Gastrocnemius medialis (tissue), 4 donors: ENCODE results near the gene PDCD1LG2. TPM values are rescaled to one million over a fixed set of nuclear protein-coding genes. Genes with fewer than 3 reads are reported as not detected.

Source experiments
- ATAC-seq, 2 donors: fragments of 150-250 bp; one replicate each; pipeline ENCODE4 v1.9.1; 2016
- DNase-seq, 2 donors: peaks; one replicate each; pipeline ENCODE4 v3.0.0-alpha.2; 2019
- H3K27ac ChIP-seq, 4 donors: fragments of 200-600 bp; sonication (generic); 1 replicate in 1 of 4; 2 replicates in 3 of 4; pipeline ENCODE4 v1.5.1; 2016 to 2018; ENCODE audit warnings: mild to moderate bottlenecking in 2 of 4, moderate library complexity in 1 of 4
- H3K27me3 ChIP-seq, 3 donors: fragments of 200-600 bp; sonication (generic) in 2 of 3; 1 replicate in 1 of 3; 2 replicates in 2 of 3; pipeline versions ENCODE4 v1.5.1 to v1.6.0; 2016 to 2019; ENCODE audit warnings: mild to moderate bottlenecking in 1 of 3, moderate library complexity in 1 of 3
- H3K36me3 ChIP-seq, 2 donors: fragments of 200-600 bp; sonication (generic) in 1 of 2; one replicate each; pipeline ENCODE4 v1.5.1; 2017 to 2018
- H3K4me1 ChIP-seq, 2 donors: fragments of 200-600 bp; sonication (generic) in 1 of 2; one replicate each; pipeline ENCODE4 v1.5.1; 2016 to 2017; ENCODE audit warnings: mild to moderate bottlenecking in 2 of 2
- H3K4me3 ChIP-seq, 4 donors: fragments of 200-600 bp; sonication (generic) in 3 of 4; 1 replicate in 1 of 4; 2 replicates in 3 of 4; pipeline ENCODE4 v1.5.1; 2016 to 2019; ENCODE audit warnings: mild to moderate bottlenecking in 2 of 4
- H3K9me3 ChIP-seq, 3 donors: fragments of 200-600 bp; sonication (generic) in 2 of 3; 1 replicate in 1 of 3; 2 replicates in 2 of 3; pipeline ENCODE4 v1.5.1; 2016 to 2019
- POLR2A ChIP-seq, 2 donors: fragments of 450-650 bp; IDR thresholded peaks; one replicate each; pipeline ENCODE4 v1.6.1; 2017; ENCODE audit warnings: antibody characterized with exemption in 2 of 2, mild to moderate bottlenecking in 2 of 2, moderate library complexity in 2 of 2
- in situ Hi-C, 4 donors: fragments of 200-750 bp; cut with MboI; loops; one replicate each; pipeline versions ENCODE4 v1.15.0 to v1.8.0; 2017; ENCODE audit warnings: low sequenced_read_pairs in 4 of 4
- intact Hi-C: fragments of 100-400 bp; cut with DNase I; formaldehyde crosslinking; loops from one replicate; pipeline ENCODE4 v1.15.1; 2023; ENCODE audit warnings: low total_unique reads
- total RNA-seq, 4 donors: library from RNA; depleted of rRNA; stranded (reverse); fragments of >200 nt; gene quantifications; one replicate each; pipeline versions ENCODE4 v1.1.0 to v1.2.3, GENCODE V29; 2016
- TF ChIP-seq, protein P1 (sequence below), 5 experiments: fragments of 450-650 bp in 3 of 5; fragments of 200-600 bp in 2 of 5; sonication (generic) in 2 of 5; IDR thresholded peaks in 4 of 5; conservative IDR thresholded peaks in 1 of 5; 1 replicate in 4 of 5; 2 replicates in 1 of 5; pipeline ENCODE4 v1.5.1; 2016 to 2019; ENCODE audit warnings: antibody characterized with exemption in 5 of 5, mild to moderate bottlenecking in 3 of 5, moderate library complexity in 3 of 5

PDCD1LG2 gene
- total RNA-seq, 4 donors from 2014 or later, result 1.4 to 2.5 (median 1.7) TPM

DNA sequence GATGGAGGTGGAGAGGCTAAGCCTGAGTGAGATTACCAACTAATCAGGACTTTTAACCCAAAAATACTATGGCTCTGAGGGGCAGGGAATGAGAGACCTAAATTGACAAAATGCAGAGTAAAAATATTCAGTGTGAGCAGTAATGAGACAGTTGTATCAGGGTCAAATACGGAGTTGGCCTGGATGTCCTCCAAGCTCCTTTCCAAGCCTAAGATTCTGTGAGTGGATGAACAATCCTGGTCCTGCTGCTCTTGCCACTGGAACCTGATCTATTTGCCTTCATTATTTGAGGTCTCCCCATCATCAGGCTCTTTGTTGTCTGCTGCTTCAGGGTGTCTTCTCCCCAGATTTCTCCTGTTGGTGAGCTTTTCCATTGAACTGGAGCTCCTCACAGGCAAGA is 1.1 kb downstream of the PDCD1LG2 start:
- ATAC-seq (no peak), DNase-seq (no peak)
- TF ChIP-seq, protein P1, sequence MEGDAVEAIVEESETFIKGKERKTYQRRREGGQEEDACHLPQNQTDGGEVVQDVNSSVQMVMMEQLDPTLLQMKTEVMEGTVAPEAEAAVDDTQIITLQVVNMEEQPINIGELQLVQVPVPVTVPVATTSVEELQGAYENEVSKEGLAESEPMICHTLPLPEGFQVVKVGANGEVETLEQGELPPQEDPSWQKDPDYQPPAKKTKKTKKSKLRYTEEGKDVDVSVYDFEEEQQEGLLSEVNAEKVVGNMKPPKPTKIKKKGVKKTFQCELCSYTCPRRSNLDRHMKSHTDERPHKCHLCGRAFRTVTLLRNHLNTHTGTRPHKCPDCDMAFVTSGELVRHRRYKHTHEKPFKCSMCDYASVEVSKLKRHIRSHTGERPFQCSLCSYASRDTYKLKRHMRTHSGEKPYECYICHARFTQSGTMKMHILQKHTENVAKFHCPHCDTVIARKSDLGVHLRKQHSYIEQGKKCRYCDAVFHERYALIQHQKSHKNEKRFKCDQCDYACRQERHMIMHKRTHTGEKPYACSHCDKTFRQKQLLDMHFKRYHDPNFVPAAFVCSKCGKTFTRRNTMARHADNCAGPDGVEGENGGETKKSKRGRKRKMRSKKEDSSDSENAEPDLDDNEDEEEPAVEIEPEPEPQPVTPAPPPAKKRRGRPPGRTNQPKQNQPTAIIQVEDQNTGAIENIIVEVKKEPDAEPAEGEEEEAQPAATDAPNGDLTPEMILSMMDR (IDR thresholded peaks at IDR 0.05 in 4 of 5, conservative IDR thresholded peaks at IDR 0.05 in 1 of 5), result no peak
- TF ChIP-seq POLR2A (IDR thresholded peaks at IDR 0.05), result no peak
- H3K27me3 ChIP-seq, result no peaks in the 10 kb centered on the region
- H3K27ac ChIP-seq, result peak overlapping the region in 3 of 4 donors; percentile 55 to 74 (median 74)
- no peaks in the 10 kb centered on the region for H3K9me3 ChIP-seq
- in situ Hi-C loops (loop anchor here in 1 of 4 donors (10.0 kb wide), 1 partner anchor 57 kb away; the partner anchor contains the start of gene CD274), intact Hi-C loops (loop anchor here (5.0 to 10.0 kb wide), 2 partner anchors 74 to 827 kb away; partner anchors contain the start of gene PLGRKT)
- peaks cover 25 to 35% of the 10 kb centered on the region in 2 donors for H3K4me1 ChIP-seq
- H3K4me3 ChIP-seq, result peak overlapping the region in 2 of 4 donors; percentile 37 to 41
- no peaks in the 10 kb centered on the region for H3K36me3 ChIP-seq

DNA sequence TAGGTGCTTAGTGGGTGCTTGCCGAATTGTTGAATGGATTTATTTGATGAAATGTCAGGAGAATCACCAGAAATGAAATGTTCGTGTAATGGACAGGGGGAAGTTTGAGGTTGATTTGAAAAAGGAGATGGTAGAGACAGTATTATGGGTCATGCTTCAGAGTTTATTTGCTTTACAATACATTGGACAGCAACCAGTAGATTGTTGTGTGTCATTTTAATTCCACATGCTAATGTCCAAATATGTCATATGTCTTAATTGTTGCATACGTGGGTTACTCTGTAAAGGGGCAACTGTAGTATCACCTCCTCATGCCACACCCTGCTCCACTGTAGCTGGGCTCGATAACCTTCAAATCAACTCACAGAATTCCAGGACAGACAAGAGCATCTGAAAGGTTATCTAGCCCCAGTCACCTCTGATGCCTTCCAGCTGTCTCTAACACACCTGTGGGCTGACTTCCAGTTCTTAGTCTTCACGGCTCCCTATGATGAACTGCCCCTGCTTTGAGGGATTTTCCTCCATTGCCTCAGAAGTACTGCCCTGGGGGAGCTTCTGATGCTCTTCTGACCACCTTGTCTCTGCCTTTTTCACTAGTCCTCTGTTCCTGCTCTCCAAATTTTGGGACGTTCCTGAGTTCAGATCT is 1.7 kb downstream of the PDCD1LG2 start:
- Histone ChIP-seq H3K4me1 (peaks cover 31 to 40% of the 10 kb centered on the region in 2 donors), H3K9me3 (no peaks in the 10 kb centered on the region), H3K36me3 (no peaks in the 10 kb centered on the region), H3K27ac (peak overlapping the region in 1 of 4 donors; percentile 74), H3K4me3 (peak overlapping the region in 2 of 4 donors; percentile 37 to 41), H3K27me3 (no peaks in the 10 kb centered on the region)
- DNase-seq (no peak), ATAC-seq (no peak)
- TF ChIP-seq POLR2A (IDR thresholded peaks at IDR 0.05), result no peak
- intact Hi-C loops (loop anchor here (5.0 to 10.0 kb wide), 2 partner anchors 75 to 827 kb away; partner anchors contain the start of gene PLGRKT), in situ Hi-C loops (loop anchor here in 1 of 4 donors (10.0 kb wide), 1 partner anchor 57 kb away; the partner anchor contains the start of gene CD274)

DNA sequence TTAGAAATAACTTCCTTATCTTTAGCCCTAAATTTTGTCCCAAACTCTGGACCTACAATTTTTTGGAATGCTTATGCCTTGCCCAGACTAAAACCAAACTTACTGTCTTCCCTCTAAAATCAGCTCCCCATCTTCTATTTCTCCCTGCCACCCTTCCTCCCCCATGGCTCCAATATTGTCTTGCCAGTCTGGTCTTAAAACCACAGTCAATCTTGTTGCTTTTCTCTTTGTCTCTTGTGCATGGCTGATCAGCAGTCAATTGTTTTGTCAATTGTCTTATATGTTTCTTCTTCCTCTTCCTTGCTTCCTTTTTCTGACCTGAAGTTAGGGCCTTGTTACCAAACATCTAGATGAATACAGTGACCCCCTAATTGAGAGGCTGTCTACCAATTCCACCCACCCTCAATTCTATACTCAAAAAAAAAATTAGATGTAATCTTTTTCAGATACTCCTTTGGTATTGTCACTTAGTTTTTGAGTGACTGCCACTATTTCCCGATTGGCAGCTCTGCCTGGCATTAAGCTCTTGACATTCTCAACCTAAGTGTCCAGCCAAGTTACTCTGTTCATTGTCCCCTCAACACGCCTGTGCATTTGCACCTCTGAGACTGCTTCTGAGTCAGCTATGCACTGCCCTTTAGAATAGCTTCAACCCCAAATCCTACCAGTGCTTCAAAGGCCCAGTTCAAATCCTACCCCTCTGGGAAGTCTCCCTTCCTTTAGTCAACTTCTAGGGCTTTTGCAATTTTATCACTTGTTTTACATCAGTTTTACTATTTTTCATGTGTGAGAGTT is 2.5 kb downstream of the PDCD1LG2 start:
- Histone ChIP-seq H3K4me1 (peaks cover 39 to 48% of the 10 kb centered on the region in 2 donors), H3K27me3 (no peaks in the 10 kb centered on the region), H3K36me3 (no peaks in the 10 kb centered on the region), H3K27ac (no peak overlapping the region), H3K9me3 (no peaks in the 10 kb centered on the region), H3K4me3 (no peak overlapping the region)
- DNase-seq, result no peak
- in situ Hi-C loops, result loop anchor here in 1 of 4 donors (10.0 kb wide), 1 partner anchor 58 kb away; the partner anchor contains the start of gene CD274
- intact Hi-C loops, result loop anchor here (5.0 to 10.0 kb wide), 2 partner anchors 76 to 828 kb away; partner anchors contain the start of gene PLGRKT
- no peak for ATAC-seq
- no peak for TF ChIP-seq POLR2A (IDR thresholded peaks at IDR 0.05)
- TF ChIP-seq, protein P1 (IDR thresholded peaks at IDR 0.05 in 4 of 5, conservative IDR thresholded peaks at IDR 0.05 in 1 of 5), result no peak

DNA sequence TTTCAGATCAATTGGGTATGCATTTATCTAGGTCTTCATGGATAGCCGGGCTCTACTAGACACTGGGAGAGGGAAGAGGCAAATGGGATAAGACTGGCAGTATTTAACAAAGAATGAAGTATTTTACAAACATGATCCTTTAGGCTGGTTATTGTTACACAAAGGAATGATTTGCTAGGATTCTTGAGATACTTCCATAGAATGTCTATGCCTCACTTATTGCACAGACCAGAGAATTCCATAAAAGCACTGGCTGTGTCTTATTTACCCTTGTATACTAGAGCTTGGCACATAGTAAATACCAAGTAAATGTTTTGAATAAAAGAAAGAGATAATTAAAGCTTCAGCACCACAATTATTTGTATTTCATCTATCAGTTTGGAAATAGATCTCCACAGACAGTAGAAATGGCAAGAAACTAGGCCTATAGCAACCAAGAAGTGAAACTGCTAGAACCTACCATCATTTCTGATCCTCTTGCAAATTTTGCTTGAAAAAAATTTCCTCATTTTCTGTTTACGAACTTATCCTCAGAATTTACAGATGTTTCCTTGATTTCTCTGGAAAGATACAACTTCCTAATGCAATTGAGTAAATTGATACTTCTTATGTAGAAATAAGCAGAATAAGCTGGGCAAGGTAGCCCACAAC is 3.8 kb downstream of the PDCD1LG2 start:
- in situ Hi-C loops, result loop anchor here in 1 of 4 donors (10.0 kb wide), 1 partner anchor 59 kb away; the partner anchor contains the start of gene CD274
- Histone ChIP-seq H3K4me1 (peaks cover 51 to 59% of the 10 kb centered on the region in 2 donors), H3K9me3 (no peaks in the 10 kb centered on the region), H3K27me3 (no peaks in the 10 kb centered on the region), H3K4me3 (no peak overlapping the region), H3K36me3 (no peaks in the 10 kb centered on the region), H3K27ac (peak overlapping the region in 1 of 4 donors; percentile 4)
- ATAC-seq, result no peak
- TF ChIP-seq POLR2A (IDR thresholded peaks at IDR 0.05), result no peak
- TF ChIP-seq, protein P1 (IDR thresholded peaks at IDR 0.05 in 4 of 5, conservative IDR thresholded peaks at IDR 0.05 in 1 of 5), result no peak
- intact Hi-C loops, result loop anchor here (5.0 to 10.0 kb wide), 2 partner anchors 77 to 829 kb away; partner anchors contain the start of gene PLGRKT
- DNase-seq, result no peak
